Skeletal muscle tissue (tissue), 4 donors: ENCODE results near the gene LRRK1. TPM values are rescaled to one million over a fixed set of nuclear protein-coding genes. Genes with fewer than 3 reads are reported as not detected.
A peak's percentile ranks its signal among the peaks of the same experiment; 100 is the strongest.

Experiments
- H3K27ac ChIP-seq: one replicate; pipeline ENCODE4 v1.7.0; 2013; ENCODE audit warnings: mild to moderate bottlenecking, low read depth, low read length, inconsistent platforms
- H3K27me3 ChIP-seq, 3 donors: one replicate each; pipeline ENCODE4 v1.7.0; 2013; ENCODE audit warnings: low read length in 3 of 3; ENCODE audit not compliant: control insufficient read depth in 3 of 3, insufficient read depth in 3 of 3
- H3K36me3 ChIP-seq, 3 donors: one replicate each; pipeline ENCODE4 v1.7.0; 2013; ENCODE audit warnings: low read length in 3 of 3; ENCODE audit not compliant: control insufficient read depth in 3 of 3, insufficient read depth in 3 of 3
- H3K4me1 ChIP-seq, 3 donors: one replicate each; pipeline ENCODE4 v1.7.0; 2013; ENCODE audit warnings: low read length in 3 of 3, mild to moderate bottlenecking in 3 of 3; ENCODE audit not compliant: control insufficient read depth in 3 of 3, insufficient read depth in 3 of 3
- H3K4me3 ChIP-seq, 3 donors: one replicate each; pipeline ENCODE4 v1.7.0; 2013; ENCODE audit warnings: low read length in 3 of 3
- H3K9ac ChIP-seq, 3 donors: one replicate each; pipeline ENCODE4 v1.7.0; 2013; ENCODE audit warnings: low read length in 3 of 3, mild to moderate bottlenecking in 3 of 3, moderate library complexity in 2 of 3, low read depth in 1 of 3
- H3K9me3 ChIP-seq, 3 donors: one replicate each; pipeline ENCODE4 v1.7.0; 2013; ENCODE audit warnings: low read length in 3 of 3; ENCODE audit not compliant: control insufficient read depth in 3 of 3
- total RNA-seq: library from RNA; depleted of rRNA; stranded (reverse); fragments of >200 nt; gene quantifications from one replicate; pipeline ENCODE4 v1.2.3, GENCODE V29; 2014
- donor health status: Osteomylitis.

LRRK1 gene
- total RNA-seq, 1 donor from 2014 or later: 3.7 TPM

GRCh38 chr15:101018450-101018849, 99.3 kb downstream of the LRRK1 start:
- peaks cover 0 to 2% (median 2%) of the 10 kb centered on the region in 3 donors for H3K4me1 ChIP-seq
- peaks cover 0 to 13% (median 0%) of the 10 kb centered on the region in 3 donors for H3K36me3 ChIP-seq
- H3K9me3 ChIP-seq: no peaks in the 10 kb centered on the region
- H3K27me3 ChIP-seq: no peaks in the 10 kb centered on the region
- H3K4me3 ChIP-seq: no peak overlapping the region
- H3K9ac ChIP-seq: no peak overlapping the region
- H3K27ac ChIP-seq: no peak overlapping the region

GRCh38 chr15:101019366-101019896, 100.3 kb downstream of the LRRK1 start:
- Histone ChIP-seq H3K9me3 (no peaks in the 10 kb centered on the region), H3K9ac (no peak overlapping the region), H3K36me3 (peaks cover 0 to 12% (median 0%) of the 10 kb centered on the region in 3 donors), H3K27ac (no peak overlapping the region), H3K27me3 (no peaks in the 10 kb centered on the region), H3K4me3 (no peak overlapping the region), H3K4me1 (peaks cover 3 to 7% (median 6%) of the 10 kb centered on the region in 3 donors)

DNA sequence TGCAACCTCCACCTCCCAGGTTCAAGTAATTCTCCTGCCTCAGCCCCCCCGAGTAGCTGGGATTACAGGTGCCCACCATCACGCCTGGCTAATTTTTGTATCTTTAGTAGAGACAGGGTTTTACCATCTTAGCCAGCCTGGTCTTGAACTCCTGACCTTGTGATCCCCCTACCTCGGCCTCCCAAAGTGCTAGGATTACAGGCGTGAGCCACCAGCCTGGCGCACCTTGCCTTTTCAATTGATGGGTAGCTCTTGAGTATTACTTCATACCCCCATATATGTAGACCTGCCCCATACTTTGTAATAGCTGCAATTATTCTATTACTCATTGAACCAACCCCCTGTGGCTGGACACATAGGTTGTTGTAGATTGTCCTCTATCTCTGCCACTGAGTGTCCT, 101.3 kb downstream of the LRRK1 start:
- Histone ChIP-seq H3K9me3 (no peaks in the 10 kb centered on the region), H3K27me3 (no peaks in the 10 kb centered on the region), H3K27ac (no peak overlapping the region), H3K4me1 (peaks cover 3 to 7% (median 6%) of the 10 kb centered on the region in 3 donors), H3K36me3 (peaks cover 0 to 7% (median 0%) of the 10 kb centered on the region in 3 donors), H3K9ac (no peak overlapping the region), H3K4me3 (no peak overlapping the region)

DNA sequence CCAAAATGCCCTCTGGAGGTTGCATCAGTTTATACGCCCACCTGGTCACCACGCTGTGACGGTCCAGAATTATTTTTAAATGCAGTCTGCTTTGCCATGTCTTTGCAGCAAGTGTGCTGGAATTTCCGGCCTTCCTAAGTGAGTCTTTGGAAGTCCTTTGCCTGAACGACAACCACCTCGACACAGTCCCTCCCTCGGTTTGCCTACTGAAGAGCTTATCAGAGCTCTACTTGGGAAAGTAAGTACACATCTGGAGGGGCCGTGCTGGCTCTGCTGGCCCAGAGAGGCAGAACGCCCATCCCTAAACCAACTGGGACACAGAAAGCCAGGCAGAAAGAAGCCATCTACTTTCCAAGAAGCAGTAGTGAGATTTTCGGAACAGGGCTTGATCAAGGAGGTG, 101.8 kb downstream of the LRRK1 start:
- peaks cover 3 to 7% (median 6%) of the 10 kb centered on the region in 3 donors for H3K4me1 ChIP-seq
- H3K9ac ChIP-seq: no peak overlapping the region
- H3K9me3 ChIP-seq: no peaks in the 10 kb centered on the region
- no peak overlapping the region for H3K27ac ChIP-seq
- no peaks in the 10 kb centered on the region for H3K27me3 ChIP-seq
- no peak overlapping the region for H3K4me3 ChIP-seq
- H3K36me3 ChIP-seq: peaks cover 0 to 5% (median 0%) of the 10 kb centered on the region in 3 donors

- no peaks in the 10 kb centered on the region for H3K9me3 ChIP-seq
- H3K27ac ChIP-seq: no peak overlapping the region
- no peak overlapping the region for H3K4me3 ChIP-seq
- no peak overlapping the region for H3K9ac ChIP-seq
- peaks cover 0 to 2% (median 0%) of the 10 kb centered on the region in 3 donors for H3K36me3 ChIP-seq
- no peaks in the 10 kb centered on the region for H3K27me3 ChIP-seq
- peaks cover 3 to 7% (median 6%) of the 10 kb centered on the region in 3 donors for H3K4me1 ChIP-seq
Measured at GRCh38 chr15:101022306-101022705, 103.1 kb downstream of the LRRK1 start.

GRCh38 chr15:101022876-101023275, 103.7 kb downstream of the LRRK1 start:
- Histone ChIP-seq H3K4me1 (peaks cover 3 to 7% (median 6%) of the 10 kb centered on the region in 3 donors), H3K9me3 (no peaks in the 10 kb centered on the region), H3K27ac (peak overlapping the region; percentile 69), H3K4me3 (no peak overlapping the region), H3K9ac (no peak overlapping the region), H3K27me3 (no peaks in the 10 kb centered on the region), H3K36me3 (peaks cover 0 to 2% (median 2%) of the 10 kb centered on the region in 3 donors)

GRCh38 chr15:101023501-101024072, 104.4 kb downstream of the LRRK1 start:
- peaks cover 0 to 2% (median 2%) of the 10 kb centered on the region in 3 donors for H3K36me3 ChIP-seq
- peak overlapping the region; percentile 69 for H3K27ac ChIP-seq
- H3K9ac ChIP-seq: no peak overlapping the region

DNA sequence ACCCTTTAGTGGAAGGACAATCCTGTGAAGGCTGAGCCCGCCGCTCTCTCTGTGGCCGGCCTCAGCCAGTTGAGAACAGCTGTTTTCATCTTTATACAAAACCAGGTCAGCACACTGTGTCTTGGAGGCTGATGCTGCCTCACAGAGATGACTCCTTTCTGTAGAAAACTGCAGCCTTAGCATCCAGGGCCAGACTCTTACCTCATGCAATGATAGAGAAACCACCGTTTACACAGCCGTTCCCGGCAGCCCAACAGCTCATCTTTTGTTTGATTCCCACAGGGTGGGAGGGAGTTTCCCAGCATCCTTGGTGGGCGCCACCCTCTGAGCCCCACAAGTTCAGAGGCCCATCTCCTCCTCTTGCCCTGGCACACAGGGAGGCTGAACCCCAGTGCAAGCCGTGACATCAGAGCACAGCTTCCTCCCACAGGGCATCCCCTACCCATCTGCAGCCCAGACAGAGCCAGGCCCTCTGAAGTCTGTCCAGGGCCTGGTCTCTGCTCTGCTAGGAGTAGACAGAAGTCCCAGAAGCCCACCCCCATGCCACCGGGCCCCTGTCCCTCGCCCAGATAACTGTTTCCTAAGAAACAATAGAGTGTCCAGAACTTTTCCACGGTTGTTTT, 105.0 kb downstream of the LRRK1 start:
- Histone ChIP-seq H3K9me3 (no peaks in the 10 kb centered on the region), H3K36me3 (peaks cover 0 to 6% (median 2%) of the 10 kb centered on the region in 3 donors), H3K4me3 (no peak overlapping the region), H3K27ac (peak overlapping the region; percentile 69), H3K9ac (no peak overlapping the region), H3K27me3 (no peaks in the 10 kb centered on the region), H3K4me1 (peaks cover 3 to 7% (median 6%) of the 10 kb centered on the region in 3 donors)

More at GRCh38 chr15:101023501-101024072, 104.4 kb downstream of the LRRK1 start:
- H3K4me1 ChIP-seq: peaks cover 3 to 7% (median 6%) of the 10 kb centered on the region in 3 donors
- H3K9me3 ChIP-seq: no peaks in the 10 kb centered on the region
- no peak overlapping the region for H3K4me3 ChIP-seq
- H3K27me3 ChIP-seq: no peaks in the 10 kb centered on the region

DNA sequence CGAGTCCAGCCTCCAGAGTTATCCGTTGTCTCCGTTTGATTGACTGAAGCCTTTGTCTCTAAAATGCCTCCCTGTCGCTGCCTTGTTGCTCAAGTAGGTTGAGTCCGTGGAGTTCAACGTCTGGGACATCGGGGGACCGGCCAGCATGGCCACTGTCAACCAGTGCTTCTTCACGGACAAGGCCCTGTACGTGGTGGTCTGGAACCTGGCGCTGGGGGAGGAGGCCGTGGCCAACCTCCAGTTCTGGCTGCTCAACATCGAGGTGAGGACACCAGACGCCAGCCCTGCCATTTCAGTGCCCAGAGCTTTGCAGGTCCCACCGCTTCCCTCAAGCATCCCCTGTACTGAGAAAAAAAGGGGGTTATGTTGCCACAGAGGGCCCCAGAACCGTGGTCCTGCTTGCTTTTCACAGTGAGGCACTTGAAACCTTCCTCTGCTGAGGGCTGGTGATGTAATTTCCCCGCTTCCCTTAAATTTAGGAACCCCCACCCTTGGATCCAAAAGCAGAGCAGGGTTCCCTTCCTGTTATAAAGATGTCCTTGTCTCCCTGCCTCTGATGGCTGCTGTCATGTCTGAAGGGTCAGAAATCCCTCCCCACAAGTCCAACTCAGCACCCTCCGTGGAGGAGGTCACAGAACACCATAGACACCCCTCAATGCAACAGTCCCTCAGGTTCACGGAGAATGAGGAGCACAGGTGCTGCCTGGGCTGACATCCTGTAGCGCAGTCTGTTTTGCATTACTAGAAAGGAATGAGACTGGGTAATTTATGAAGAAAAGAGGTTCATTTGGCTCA, 105.7 kb downstream of the LRRK1 start:
- peaks cover 0 to 6% (median 2%) of the 10 kb centered on the region in 3 donors for H3K36me3 ChIP-seq
- no peaks in the 10 kb centered on the region for H3K27me3 ChIP-seq
- peak overlapping the region; percentile 69 for H3K27ac ChIP-seq
- H3K9me3 ChIP-seq: no peaks in the 10 kb centered on the region
- H3K4me1 ChIP-seq: peaks cover 3 to 7% (median 6%) of the 10 kb centered on the region in 3 donors
- H3K4me3 ChIP-seq: no peak overlapping the region
- H3K9ac ChIP-seq: no peak overlapping the region
